Measurements from ENCODE around the gene MAGI2.
A peak's percentile ranks its signal among the peaks of the same experiment; 100 is the strongest.
"Not testable (repeated sequence)": the region's sequence is repeated elsewhere in the genome, so short reads cannot be mapped to it uniquely, and the experiment has no call there.

MAGI2 gene

DNA sequence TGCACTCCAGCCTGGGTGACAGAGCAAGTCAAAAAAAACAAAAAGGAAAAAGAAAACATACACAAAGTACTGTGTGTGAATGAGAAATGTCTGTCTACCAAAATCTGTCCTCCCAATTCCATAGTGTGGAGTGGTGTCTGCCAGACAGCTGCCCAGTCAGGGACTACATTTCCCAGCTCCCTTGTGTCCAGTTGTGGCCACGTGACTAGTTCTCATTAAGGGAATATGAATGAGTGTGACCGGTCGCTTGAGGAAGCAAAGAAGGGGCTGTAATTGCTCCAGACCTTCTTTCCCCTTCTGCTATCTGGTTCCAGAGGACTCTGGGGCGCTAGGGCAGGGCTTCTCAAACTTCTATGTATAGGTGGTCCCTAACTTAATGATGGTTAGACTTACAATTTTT is 1450.8 kb downstream of the MAGI2 start:
- no peak for DNase-seq

DNA sequence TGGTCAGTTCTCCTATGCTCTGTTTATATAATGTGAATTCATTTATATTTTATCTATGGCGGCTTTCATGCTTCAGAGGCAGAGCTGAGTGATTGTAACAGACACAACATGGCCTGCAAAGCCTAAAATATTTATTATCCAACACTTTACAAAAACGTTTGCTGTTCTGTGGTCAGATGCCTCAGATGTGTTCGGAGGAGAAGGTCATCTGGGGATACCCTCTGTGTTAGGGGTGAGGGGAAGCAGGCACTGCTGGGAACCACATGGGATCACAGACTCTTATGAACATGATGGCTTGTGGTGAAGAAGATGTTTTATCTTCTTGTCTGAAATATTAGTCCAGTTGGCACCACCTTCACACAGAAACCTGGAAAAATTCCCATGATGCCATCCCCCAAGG is 1451.4 kb downstream of the MAGI2 start:
- no peak for DNase-seq

DNA sequence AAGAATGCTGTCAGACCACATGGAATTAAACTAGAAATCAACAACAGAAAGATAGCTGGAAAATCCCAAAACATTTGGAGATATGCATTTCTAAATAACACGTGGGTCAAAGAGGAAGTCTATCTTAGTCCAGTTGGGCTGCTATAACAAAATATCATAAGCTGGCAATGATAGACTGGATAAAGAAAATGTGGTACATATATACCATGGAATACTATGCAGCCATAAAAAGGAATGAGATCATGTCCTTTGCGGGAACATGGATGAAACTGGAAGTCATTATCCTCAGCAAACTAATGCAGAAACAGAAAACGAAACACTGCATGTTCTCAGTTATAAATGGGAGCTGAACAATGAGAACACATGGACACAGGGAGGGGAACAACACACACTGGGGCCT is 1454.3 kb downstream of the MAGI2 start:
- not testable (repeated sequence) for DNase-seq

DNA sequence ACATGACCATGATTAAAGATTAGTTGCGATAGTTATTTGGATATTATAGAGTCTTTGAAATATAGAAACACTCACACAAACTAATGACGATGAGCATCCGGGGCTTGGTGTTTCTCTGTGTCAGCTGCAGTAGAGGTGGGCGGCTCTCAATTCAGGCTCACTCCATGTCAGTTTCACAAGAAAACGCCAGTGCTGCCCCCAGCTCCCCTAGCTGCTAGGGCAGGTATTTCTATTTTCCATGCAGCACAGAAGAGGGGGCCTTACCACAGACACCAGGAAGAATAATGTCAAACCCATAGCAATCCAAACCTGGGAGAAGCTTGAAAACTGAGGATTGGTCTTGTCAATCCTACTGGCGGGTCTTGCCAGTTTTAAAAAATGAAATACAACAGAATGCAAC is 1457.8 kb downstream of the MAGI2 start:
- no peak for DNase-seq

DNA sequence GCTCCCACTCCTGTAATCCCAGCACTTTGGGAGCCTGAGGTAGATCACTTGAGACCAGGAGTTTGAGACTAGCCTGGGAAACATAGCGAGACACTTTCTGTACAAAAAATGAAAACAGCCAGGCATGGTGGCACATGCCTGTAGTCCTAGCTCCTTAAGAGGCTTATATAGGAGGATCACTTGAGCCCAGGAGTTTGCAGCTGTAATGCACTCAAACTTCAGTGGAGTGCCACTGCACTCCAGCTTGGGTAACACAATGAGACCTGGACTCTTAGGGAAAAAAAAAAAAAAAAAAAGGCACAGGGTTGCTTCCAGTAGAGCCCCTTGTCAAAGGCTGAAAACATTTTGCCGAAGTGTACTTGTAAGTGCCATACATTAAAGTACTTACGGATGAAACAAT is 1459.6 kb downstream of the MAGI2 start:
- DNase-seq, result no peak

DNA sequence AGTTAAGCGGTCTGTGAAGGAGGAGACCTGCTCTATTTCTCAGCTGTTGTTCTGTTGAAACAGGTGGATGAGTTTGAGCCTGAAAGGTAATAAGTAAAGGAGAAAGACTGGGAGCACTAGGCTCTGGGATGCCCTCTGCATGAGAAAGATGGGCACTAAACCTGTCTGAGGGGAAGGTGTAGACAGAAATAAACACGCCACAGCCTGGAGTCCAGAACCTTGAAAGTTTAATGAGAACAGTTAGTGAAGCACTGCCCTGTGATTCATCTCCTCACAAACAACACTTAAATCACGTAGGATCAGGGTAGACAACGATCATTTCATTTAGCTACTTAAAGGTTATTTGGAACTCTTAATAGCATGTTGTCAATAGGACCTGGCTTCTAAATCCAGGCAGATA is 1461.8 kb downstream of the MAGI2 start:
- DNase-seq, result no peak

DNA sequence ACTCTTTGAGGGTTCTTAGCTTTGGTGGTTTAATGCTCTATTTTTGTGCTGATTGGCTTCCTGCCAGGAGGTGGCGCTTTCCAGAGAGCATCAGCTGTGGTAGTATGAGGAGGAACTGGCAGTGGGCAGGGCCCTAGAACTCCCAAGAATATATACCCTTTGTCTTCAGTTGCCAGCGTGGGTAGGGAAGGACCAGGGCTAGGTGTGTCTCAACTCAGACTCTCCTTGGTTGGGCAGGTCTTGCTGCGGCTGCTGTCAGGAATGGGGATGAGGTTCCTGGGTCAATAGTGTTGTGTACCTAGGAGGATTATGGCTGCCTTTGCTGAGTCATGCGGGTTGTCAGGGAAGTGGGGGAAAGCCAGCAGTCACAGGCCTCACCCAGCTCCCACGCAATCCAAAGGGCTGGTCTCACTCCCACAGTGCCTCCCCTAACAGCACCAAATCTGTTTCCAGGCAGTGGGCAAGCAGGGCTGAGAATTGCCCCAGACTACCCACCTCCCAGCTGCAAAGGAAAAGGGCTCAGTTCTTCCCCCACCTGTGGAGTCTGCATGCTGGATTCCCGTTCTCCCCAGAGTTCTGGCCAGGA is 1463.4 kb downstream of the MAGI2 start:
- peak in 1 of 2 donors; percentile 12 for DNase-seq

DNA sequence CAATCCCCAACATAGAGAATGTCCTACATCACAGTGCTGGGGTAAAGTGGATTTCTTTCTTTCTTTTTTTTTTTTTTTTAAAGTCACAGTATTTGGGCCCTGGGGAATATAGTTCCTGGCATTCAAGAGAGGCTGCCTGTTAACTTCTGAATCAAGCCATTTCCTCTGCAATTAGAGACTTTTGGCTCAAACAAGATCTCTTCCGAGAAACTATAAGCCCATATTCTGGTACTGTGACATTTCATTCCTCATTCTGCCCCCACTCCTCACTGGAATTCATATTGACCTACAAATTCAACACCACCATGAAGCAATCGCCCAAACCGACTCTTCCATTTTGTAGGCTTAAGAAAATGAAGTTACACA is 1467.5 kb downstream of the MAGI2 start:
- no peak for DNase-seq

DNA sequence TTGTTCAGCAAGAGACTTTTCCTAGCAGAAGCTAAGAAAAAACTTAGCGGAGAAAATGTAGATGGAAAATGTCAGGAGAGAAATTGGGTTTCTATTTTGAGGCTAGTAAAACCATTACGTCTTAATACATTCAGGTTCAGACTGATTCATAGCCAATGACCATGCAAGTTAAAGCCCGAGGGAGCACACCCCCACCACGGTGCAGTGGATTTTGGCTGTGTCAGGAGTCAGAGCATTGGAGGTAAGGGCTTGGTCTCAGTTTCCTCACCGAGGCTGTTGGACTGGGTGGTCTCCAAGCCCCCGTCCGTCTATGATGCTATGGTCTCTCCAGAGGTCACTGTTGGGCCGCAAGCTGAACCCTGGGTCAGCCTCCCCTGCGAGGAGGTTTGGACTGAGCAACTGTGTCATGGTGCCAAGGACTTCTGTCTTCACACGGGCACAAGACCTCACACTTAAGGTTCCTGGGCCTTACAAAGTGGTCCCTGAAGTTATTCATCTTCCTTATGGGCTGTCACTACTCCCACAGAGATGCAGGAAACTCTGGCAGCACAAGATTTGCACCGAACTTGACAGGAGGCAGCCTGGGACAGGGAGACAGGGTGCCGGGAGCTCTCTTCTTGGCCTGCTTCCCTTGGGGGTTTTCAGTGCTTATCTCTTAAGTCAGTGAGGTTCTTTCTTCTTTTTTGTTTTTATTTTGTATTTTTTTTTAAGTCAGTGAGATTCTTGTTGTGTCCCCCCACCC is 1468.1 kb downstream of the MAGI2 start:
- no peak for DNase-seq

DNA sequence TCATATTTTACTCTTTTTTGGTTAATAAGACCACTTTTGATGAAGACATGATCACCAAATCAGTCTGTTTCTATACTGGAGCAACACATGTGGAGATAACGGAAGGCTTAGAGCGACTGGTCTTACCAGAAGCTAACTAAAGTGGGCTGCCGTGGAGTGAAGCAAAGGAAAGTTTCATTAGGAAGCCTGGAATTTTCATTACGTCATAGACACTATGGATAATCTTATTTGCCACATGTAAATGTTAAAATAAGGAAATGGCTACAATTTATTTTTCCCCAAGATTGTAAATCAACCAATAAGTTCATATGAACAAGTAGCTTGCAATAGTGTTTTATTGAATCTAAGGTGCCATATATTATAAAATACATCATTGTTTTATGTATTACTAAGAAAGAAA is 1469.5 kb downstream of the MAGI2 start:
- DNase-seq, result no peak

DNA sequence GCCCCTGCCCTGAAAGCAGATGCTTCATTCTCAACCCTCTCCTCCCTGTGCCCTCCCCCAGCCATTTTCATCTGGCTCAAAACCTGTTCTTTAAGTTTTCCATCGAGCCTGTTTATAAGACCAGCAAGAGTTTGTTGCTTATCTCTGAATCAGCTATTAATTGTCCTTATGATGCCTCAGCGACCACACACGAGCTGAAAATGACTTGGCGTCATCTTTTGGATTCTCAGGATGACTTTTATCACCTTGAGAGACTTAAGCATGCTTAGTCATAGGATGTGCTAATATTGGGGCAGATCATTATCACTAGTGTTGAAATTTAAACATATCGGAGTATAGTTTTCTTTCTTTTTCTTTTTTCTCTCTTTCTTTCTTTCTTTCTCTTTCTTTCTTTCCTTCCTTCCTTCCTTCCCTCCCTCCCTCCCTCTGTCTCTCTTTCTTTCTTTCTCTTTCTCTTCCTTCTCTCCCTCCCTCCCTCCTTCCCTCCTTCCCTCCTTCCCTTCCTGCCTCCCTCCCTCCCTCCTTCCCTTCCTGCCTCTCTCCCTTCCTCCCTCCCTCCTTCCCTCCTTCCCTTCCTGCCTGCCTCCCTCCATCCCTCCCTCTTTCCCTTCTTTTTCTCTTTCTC is 1470.4 kb downstream of the MAGI2 start:
- DNase-seq, result no peak

DNA sequence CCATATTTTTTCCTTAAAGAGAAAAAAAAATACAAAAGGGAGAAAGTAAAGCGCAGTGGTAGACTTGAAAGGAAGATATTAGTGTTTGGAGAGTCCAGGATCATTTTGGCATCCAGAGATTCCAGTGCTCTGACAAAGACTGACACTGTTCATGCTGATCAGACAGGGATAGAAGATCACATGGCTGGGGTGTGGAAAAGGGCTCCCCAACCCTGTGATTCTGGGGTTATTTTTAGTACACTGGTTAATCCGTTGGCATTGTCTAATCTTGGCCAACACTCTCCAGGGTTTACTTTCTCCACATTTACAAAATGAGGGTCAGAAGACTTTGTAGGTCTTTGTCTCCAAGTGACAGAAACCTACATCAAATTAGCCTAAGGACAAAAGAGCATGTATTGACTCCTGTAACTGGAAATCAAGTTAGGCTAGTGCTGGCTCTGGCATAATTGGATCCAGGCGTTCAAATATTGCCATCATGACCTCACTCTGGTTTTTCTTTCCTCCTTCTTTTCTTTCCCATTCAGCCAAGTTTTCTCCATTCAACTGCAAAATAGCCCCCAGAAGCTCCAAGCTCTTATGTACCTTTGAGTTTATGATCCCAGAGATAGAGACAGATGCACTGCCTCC is 1473.3 kb downstream of the MAGI2 start:
- DNase-seq, result no peak

DNA sequence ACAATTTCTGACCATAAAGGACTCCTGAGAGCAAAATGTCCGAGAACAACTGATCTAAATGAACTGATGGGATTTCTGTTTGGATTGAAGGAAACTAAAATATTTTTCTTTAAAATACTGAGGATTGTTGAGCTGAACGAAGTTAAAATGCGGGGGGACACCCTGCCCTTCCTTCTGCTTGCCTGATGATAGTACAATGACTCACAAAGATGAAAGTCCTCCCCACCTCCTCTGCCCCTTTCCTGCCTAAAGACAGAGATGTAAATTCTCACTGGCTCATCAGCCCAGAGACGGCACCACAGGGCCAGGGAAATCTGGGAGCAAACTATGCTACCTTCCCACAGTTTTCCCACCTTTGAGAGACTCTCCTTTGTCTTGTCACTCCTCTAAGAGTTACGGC is 1474.2 kb downstream of the MAGI2 start:
- no peak for DNase-seq

DNA sequence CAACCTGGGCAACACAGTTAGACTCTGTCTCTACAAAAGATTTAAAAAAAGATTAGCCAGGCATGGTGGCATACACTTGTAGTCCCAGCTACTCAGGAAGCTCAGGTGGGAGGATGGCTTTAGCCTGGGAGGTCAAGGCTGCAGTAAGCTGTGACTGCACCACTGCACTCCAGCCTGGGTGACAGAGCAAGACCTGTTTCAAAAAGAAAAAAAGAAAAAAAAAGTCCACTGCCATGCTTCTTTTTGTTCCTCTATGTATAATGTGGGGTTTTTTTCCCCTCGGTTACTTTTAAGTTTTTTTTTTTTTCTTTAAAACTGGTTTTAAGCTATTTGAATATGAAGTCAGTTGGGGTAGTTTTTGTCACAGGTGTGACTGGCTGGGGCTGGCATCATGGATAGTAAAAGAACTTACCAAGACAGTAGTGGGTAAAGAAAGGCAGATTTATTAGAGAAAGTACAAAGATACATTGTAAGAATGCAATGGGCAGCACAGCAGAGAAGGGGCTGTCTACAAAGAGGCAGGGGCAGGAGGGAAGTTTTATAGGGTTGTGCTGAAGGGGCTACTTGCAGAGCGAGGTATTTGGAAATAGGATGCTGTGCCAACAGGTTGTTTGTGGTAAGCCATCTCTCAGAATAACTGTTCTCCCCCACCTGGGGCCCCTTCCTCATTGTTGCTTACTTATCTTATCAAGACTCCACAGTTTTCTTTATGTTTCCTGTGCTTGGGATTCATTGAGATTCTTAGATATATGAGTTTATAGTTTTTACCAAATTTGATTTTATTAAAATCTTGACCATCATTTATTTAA is 1477.6 kb downstream of the MAGI2 start:
- no peak for DNase-seq

DNA sequence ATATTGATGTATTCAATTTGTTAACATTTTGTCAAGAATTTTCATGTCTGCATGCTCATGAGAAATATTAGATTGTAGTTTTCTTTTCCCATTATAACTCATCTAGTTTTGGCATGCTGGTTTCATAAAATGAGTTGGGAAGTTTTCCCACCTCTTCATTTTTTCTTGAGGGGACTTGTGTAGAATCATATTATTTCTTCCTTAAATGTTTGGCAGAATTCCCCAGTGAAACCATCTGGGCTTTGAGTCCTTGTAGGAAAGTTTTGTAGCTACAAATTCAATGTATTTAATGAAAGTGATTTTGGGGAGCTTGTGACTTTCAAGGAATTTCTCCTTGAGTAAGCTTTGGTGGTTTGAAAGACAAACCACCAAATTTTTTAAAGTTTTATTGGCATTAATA is 1481.7 kb downstream of the MAGI2 start:
- DNase-seq, result no peak

DNA sequence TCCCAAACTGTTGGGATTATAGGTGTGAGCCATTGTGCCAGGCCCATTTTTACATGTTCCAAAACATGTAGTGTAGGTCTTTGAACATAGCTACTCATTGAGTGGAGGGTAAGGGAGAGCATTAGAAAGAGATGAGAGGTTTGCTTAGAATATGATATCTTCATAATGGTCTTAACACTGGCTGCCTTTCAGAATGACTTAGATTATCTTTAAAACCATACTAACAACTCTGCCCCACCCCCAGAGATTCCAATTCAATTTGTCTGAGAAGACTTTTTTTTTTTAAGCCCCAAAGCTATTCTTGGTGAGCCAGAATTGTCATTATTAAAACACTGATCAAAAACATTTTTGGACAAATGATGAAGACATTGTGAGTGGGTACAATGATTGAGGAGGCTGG is 1486.0 kb downstream of the MAGI2 start:
- DNase-seq, result no peak

All from CD4-positive, alpha-beta T cell treated with Interferon alpha-2 for 1 hour (primary cell).